Activated CD8-positive, alpha-beta memory T cell treated with anti-CD3 and anti-CD28 coated beads, Interleukin-2, amount 10 ng/mL, durations not matched to agents 7 days and 5 days (primary cell): ENCODE measurements around the gene MPV17L. TPM values are rescaled to one million over a fixed set of nuclear protein-coding genes. Genes with fewer than 3 reads are reported as not detected.
"Not testable (repeated sequence)": the region's sequence is repeated elsewhere in the genome, so short reads cannot be mapped to it uniquely, and the experiment has no call there.

Source experiments
- ATAC-seq: fragments of 150-1000 bp; cut with Tn5 transposase; one replicate; pipeline ENCODE4 v1.10.0; 2021; ENCODE audit warnings: moderate library complexity
- CTCF ChIA-PET: fragments of 350-600 bp; sonication (Branson Sonifier 250); formaldehyde crosslinking; loops from one replicate; lab custom pipeline; 2021; ENCODE audit warnings: antibody characterized with exemption; lab: Charles Lee
- DNase-seq: peaks from one replicate; pipeline ENCODE4 v3.0.0-alpha.2; 2020
- H3K27ac Mint-ChIP-seq: one replicate; pipeline ENCODE4 v1.8.0; 2021; ENCODE audit warnings: mild to moderate bottlenecking, mixed read lengths
- H3K27me3 Mint-ChIP-seq: one replicate; pipeline ENCODE4 v1.8.0; 2021; ENCODE audit warnings: mixed read lengths
- H3K36me3 Mint-ChIP-seq: one replicate; pipeline ENCODE4 v1.8.0; 2021; ENCODE audit warnings: mild to moderate bottlenecking, mixed read lengths
- H3K4me1 Mint-ChIP-seq: one replicate; pipeline ENCODE4 v1.8.0; 2021; ENCODE audit warnings: mixed read lengths
- H3K4me3 Mint-ChIP-seq: one replicate; pipeline ENCODE4 v1.8.0; 2021; ENCODE audit warnings: mild to moderate bottlenecking, moderate library complexity, mixed read lengths
- H3K9me3 Mint-ChIP-seq: one replicate; pipeline ENCODE4 v1.8.0; 2022; ENCODE audit warnings: low read depth, mixed read lengths
- total RNA-seq, 2 experiments: library from RNA; stranded (reverse); gene quantifications; one replicate each; pipeline ENCODE4 v1.2.3, GENCODE V29; 2021

The MPV17L gene
- total RNA-seq, 2 experiments from 2014 or later: 0.26 TPM; not detected in 1

DNA sequence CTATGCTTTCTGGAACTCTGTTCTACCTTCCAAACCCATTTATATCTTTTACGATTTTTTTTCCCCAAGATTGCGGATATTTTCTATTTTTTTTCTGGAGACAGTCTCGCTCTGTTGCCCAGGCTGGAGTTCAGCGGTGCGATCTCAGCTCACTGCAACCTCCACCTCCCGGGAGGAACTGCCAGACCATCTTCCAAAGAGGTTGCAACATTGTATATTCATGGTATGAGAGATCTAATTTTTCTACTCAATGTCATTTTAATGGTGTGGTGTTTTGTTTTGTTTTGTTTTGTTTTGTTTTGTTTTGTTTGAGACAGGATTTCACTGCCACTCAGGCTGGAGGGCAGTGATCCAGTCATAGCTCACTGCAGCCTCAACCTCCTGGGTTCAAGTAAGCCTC, 30.3 kb downstream of the MPV17L start:
- no peak for ATAC-seq
- H3K9me3 Mint-ChIP-seq: no peaks in the 10 kb centered on the region
- no peaks in the 10 kb centered on the region for H3K36me3 Mint-ChIP-seq
- H3K27ac Mint-ChIP-seq: no peak overlapping the region
- peaks cover 3% of the 10 kb centered on the region for H3K4me1 Mint-ChIP-seq
- DNase-seq: no peak
- peaks cover 6% of the 10 kb centered on the region for H3K27me3 Mint-ChIP-seq
- no peak overlapping the region for H3K4me3 Mint-ChIP-seq
- CTCF ChIA-PET: interaction anchor here (1.1 to 1.5 kb wide), 3 partner anchors 9 to 216 kb away, joined by 3 to 4 read pairs (median 3); partner anchors contain the start of genes BMERB1 and MARF1

DNA sequence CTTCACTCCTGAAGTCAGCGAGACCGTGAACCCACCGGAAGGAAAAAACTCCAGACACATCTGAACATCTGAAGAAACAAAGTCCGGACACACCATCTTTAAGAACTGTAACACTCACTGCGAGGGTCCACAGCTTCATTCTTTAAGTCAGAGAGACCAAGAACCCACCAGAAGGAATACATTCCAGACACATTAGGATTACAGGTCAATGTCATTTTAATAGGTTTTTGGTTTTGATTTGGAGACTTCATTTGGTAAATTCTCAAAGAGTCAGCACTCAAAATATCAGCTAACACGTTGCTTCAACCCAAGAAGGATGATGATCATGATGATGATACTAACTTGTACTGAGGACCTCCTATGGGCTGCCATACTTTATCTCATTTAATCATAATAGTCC, 31.2 kb downstream of the MPV17L start:
- Mint-ChIP-seq H3K27ac (no peak overlapping the region), H3K4me3 (no peak overlapping the region)

DNA sequence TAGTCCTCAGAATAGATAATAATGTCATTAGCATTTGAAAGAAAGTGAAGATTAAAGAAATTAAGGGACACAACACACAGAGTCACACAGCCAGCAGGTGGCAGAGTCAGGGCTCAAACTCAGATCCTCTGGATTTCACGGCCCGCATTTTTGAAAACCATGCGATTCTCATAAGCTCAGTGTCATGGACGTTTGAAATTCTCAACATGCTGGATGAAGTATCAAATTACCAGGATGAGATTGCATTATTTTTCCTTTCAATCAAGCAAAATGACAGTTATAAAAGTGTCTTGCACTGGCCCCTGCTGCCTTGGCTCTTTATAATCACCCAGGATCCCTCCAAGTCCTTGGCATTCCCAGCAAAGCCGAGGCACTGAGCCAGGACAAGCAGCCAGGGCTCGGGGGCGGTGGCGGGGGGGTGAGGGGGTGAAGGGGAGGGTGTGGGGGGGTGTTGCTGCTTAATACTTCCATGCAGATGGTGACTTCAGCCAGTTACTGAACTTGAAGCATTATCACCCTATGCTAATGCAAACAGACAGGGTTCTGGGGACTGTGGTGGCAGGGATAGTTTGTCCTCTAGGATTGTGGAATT, 32.2 kb downstream of the MPV17L start:
- H3K4me3 Mint-ChIP-seq: no peak overlapping the region
- CTCF ChIA-PET: interaction anchor here (0.6 to 1.5 kb wide), 4 partner anchors 82 to 276 kb away, joined by 3 to 6 read pairs (median 4); partner anchors contain the start of gene MARF1
- H3K9me3 Mint-ChIP-seq: no peaks in the 10 kb centered on the region
- ATAC-seq: peak; percentile 53
- H3K4me1 Mint-ChIP-seq: peaks cover 3% of the 10 kb centered on the region
- peaks cover 3% of the 10 kb centered on the region for H3K27me3 Mint-ChIP-seq
- DNase-seq: peak; percentile 63
- H3K36me3 Mint-ChIP-seq: no peaks in the 10 kb centered on the region
- no peak overlapping the region for H3K27ac Mint-ChIP-seq

More for the DNA sequence above, 31.2 kb downstream of the MPV17L start:
- no peaks in the 10 kb centered on the region for H3K36me3 Mint-ChIP-seq
- ATAC-seq: no peak
- CTCF ChIA-PET: interaction anchor here (0.6 to 1.5 kb wide), 4 partner anchors 17 to 216 kb away, joined by 3 to 6 read pairs (median 4); partner anchors contain the start of gene MARF1
- peaks cover 3% of the 10 kb centered on the region for H3K4me1 Mint-ChIP-seq
- H3K27me3 Mint-ChIP-seq: peaks cover 3% of the 10 kb centered on the region
- no peak for DNase-seq
- no peaks in the 10 kb centered on the region for H3K9me3 Mint-ChIP-seq

DNA sequence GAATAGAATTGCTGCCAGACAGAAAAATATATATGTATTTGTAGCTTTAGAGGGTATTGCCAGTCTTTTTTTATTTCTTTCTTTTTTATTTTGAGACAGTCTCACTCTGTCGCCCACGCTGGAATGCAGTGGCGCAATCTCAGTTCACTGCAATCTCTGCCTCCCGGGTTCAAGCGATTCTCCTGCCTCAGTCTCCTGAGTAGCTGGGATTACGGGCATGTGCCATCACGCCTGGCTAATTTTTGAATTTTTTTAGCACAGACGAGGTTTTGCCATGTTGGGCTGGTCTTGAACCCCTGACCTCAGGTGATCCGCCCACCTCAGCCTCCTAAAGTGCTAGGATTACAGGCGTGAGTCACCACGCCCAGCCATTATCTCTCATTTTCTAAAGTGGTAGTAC, 35.3 kb downstream of the MPV17L start:
- H3K27ac Mint-ChIP-seq, H3K9me3 Mint-ChIP-seq, ATAC-seq, CTCF ChIA-PET, H3K36me3 Mint-ChIP-seq, DNase-seq, H3K4me3 Mint-ChIP-seq: not testable (repeated sequence)
- Mint-ChIP-seq H3K4me1 (peaks cover 16% of the 10 kb centered on the region), H3K27me3 (peaks cover 20% of the 10 kb centered on the region)

DNA sequence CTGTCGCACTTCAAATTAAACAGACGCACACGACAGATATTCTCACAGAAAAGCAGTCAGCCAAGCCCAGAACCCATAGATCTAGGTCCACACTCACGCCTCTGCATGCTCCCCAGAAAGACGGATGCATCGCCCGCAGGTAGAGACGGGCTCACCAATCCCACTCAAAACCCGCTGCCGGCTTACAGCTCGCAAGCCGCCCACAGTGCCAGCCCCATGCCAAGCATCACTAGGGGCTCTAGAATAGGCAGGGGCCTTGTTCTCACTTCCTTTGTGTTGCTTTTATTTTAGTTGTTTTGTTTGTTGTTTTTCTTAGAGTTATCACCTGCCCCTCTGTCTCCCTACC, 38.5 kb downstream of the MPV17L start:
- CTCF ChIA-PET: interaction anchor here (1.3 kb wide), 1 partner anchor 8 kb away, joined by 3 read pairs; no protein-coding TSS in a partner anchor
- no peaks in the 10 kb centered on the region for H3K9me3 Mint-ChIP-seq
- H3K36me3 Mint-ChIP-seq: no peaks in the 10 kb centered on the region
- peaks cover 24% of the 10 kb centered on the region for H3K27me3 Mint-ChIP-seq
- H3K4me3 Mint-ChIP-seq: peak overlapping the region; percentile 75
- DNase-seq: no peak
- peaks cover 13% of the 10 kb centered on the region for H3K4me1 Mint-ChIP-seq
- H3K27ac Mint-ChIP-seq: no peak overlapping the region
- ATAC-seq: peak; percentile 17

DNA sequence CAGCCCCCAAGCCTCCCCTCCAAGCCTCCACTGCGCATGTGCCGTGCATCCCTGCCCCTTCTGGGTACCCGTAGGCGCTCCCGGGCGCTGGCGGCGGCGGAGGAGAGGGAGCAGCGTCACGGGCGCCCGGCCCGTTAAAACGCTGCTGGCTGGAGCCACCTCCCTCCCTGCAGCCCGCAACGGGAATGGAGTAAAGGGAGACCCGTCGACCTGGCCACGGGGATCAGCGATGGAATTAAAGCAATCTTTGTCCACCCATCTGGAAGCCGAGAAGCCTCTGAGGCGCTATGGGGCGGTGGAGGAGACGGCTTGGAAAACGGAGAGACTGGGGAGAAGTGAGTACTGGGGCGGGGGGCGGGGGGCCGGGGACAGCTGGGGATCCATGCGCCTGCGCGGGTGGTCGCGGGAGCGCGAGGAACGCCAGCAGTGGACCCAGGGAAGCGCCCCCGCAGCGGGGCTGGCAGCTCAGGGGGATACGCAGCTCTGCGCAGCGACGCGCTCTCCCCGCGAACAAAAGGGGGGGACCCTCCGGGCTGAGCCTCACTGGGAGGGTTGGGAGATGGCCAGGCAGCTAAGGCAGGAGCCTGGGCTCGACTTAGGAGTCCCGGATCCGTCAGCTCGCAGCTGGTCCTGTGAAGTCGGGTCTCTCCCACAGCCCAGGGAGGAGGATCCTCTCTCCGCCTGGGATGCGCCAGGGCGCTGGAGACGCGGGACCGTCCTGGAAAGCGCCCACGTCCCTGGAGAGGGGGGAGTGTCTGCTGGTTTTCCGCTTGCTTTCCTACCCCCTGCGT, 39.1 kb downstream of the MPV17L start, which contains the start of gene BMERB1:
TSS of gene BMERB1 (plus strand) at position 164 of the 791 bp plus-strand sequence. CDS start at position 230, 66 bp downstream.
- Mint-ChIP-seq H3K27me3 (peaks cover 25% of the 10 kb centered on the region), H3K4me1 (peaks cover 13% of the 10 kb centered on the region), H3K4me3 (peak within 1 kb of the TSS; percentile 75), H3K9me3 (no peaks in the 10 kb centered on the region), H3K27ac (no peak within 1 kb of the TSS), H3K36me3 (no peaks in the 10 kb centered on the region)
- ATAC-seq (peak; percentile 90), DNase-seq (peak; percentile 70)
- CTCF ChIA-PET: interaction anchor here (1.3 kb wide), 1 partner anchor 9 kb away, joined by 3 read pairs; no protein-coding TSS in a partner anchor

DNA sequence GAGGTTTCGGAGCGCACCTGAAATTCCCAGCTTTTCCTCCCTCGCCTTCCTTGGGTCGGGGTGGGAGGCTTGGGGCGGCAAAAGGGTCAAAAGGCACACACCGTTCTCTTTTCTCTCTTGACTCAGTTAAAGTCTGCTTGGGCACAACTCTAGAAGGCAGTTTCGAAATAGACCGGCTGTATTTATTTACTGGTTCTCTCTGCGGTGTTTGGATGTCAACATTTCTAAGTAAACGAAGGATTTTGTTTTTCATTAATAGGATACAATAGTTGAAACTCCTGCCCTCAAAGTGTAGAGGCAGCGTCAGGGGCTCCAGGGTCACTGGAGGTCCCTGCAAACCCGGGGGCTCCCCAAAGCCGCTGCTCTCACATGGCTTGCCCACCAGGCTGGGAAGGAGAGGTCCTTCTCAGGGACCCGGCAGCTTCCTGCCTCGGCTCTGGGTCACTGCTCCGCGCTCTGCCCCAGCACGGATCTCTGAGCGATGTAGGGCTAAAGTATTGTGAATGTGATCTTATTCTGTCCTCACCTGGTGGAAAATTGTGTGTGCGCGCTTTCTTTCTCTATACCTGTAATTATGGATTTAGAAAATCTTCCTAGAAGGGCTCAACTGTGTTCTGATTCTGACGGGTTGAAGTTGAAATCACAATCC, 39.8 kb downstream of the MPV17L start:
- Mint-ChIP-seq H3K4me3 (peak overlapping the region; percentile 75), H3K36me3 (no peaks in the 10 kb centered on the region), H3K9me3 (no peaks in the 10 kb centered on the region), H3K27me3 (peaks cover 27% of the 10 kb centered on the region), H3K4me1 (peaks cover 13% of the 10 kb centered on the region), H3K27ac (no peak overlapping the region)
- ATAC-seq (no peak), DNase-seq (no peak)
- CTCF ChIA-PET: interaction anchor here (0.6 to 1.3 kb wide), 3 partner anchors 10 to 454 kb away, joined by 3 read pairs; no protein-coding TSS in a partner anchor

DNA sequence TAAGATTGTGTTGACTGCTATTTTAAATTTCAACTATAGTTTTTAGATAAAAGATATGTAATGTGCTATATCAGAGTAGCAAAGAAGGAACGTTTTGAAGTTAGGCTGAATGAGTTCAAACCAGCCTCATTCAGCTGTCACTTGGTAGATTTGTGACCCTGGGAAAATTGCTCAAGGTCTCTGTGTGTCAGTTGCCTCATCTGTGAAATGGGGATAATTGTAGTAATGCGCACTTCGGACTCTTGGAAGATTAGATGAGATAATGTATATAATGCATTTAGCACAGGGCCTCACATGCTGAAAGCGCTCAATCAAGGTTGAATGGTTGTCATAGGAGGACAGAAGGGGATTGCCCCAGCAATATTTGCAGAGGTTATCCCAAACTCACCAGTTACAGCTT, 43.5 kb downstream of the MPV17L start:
- ATAC-seq: no peak
- CTCF ChIA-PET: no interaction called here
- no peak for DNase-seq
- Mint-ChIP-seq H3K27ac (no peak overlapping the region), H3K9me3 (no peaks in the 10 kb centered on the region), H3K4me3 (no peak overlapping the region), H3K4me1 (peaks cover 10% of the 10 kb centered on the region), H3K27me3 (peaks cover 21% of the 10 kb centered on the region), H3K36me3 (no peaks in the 10 kb centered on the region)

DNA sequence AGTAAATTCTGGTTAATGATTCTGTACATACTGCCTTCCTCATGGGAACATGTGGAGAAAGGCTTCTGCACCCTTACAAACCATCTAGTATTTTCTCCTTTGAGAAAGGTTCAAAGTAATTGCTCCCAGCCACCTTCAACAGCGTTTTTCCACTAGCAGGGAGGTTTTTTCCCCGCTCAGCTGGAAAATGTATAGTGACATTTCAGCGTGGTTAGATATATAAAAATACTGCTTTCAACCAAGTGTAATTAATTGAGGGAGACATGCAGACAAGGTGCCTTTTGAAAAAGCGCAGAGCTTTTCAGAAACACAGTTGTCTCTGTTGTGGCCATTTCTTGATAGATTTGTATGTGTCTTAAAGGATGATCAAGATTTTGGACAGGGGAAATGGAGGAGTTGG, 44.0 kb downstream of the MPV17L start:
- ATAC-seq: no peak
- peaks cover 19% of the 10 kb centered on the region for H3K27me3 Mint-ChIP-seq

DNA sequence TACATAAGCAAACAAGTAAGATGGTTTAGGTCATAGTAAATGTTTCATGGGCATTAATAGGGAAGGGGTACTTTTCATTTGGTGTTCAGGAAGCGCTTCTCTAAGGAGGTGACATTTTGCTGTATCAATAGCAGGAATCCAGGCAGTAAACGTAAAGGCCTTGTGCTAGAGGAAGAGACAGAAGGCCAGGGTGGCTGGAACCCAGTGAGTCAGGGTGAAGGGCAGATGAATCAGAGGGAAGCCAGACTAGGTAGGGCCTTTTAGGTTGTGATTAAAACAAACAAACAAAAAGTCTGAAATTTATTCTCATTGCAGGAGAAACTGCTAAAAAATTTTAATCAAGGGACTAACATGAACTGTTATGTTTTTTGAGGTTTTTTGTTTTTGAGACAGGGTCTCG, 45.3 kb downstream of the MPV17L start:
- peaks cover 8% of the 10 kb centered on the region for H3K27me3 Mint-ChIP-seq
- H3K4me1 Mint-ChIP-seq: peaks cover under 1% of the 10 kb centered on the region
- ATAC-seq (no peak), DNase-seq (no peak)
- H3K27ac Mint-ChIP-seq: no peak overlapping the region
- no peaks in the 10 kb centered on the region for H3K9me3 Mint-ChIP-seq
- H3K4me3 Mint-ChIP-seq: no peak overlapping the region
- peaks cover 2% of the 10 kb centered on the region for H3K36me3 Mint-ChIP-seq
- CTCF ChIA-PET: no interaction called here

More for the DNA sequence above, 44.0 kb downstream of the MPV17L start:
- peaks cover 8% of the 10 kb centered on the region for H3K4me1 Mint-ChIP-seq
- no peaks in the 10 kb centered on the region for H3K9me3 Mint-ChIP-seq
- DNase-seq: no peak
- no peak overlapping the region for H3K4me3 Mint-ChIP-seq
- no peak overlapping the region for H3K27ac Mint-ChIP-seq
- no peaks in the 10 kb centered on the region for H3K36me3 Mint-ChIP-seq
- CTCF ChIA-PET: no interaction called here

DNA sequence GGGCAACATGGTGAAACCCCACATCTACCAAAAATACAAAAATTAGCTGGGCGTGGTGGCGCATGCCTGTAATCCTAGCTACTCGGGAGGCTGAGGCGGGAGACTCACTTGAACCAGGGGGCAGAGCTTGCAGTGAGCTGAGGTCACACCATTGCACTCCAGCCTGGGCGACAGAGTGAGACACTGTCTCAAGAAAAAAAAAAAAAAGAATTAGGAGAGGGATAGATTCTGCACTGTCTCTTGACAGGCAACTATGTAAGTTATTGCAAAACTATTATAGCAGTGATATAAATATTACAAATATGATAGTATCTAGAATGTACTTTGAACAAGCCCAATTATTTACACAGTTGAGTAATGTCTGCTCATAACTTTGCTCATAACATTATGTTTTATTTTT, 46.6 kb downstream of the MPV17L start:
- H3K27me3 Mint-ChIP-seq, H3K36me3 Mint-ChIP-seq: not testable (repeated sequence)

DNA sequence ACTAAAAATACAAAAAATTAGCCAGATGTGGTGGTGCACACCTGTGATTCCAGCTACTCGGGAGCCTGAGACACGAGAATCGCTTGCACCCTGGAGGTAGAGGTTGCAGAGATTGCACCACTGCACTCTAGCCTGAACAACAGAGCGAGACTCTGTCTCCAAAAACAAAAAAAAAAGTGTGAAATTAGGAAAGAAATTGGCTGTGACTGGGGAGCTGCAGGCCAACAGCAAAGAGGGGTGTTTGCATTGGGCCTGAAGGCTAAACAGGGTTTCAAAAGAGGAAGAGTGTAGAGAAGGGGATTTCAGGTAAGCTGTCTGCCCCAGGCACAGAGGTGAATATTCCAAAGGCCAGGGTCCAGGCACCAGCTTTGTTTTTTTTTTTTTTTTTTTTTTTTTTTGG, 48.2 kb downstream of the MPV17L start:
- ATAC-seq (no peak), DNase-seq (no peak)
- H3K4me1 Mint-ChIP-seq: no peaks in the 10 kb centered on the region
- no peak overlapping the region for H3K4me3 Mint-ChIP-seq
- H3K9me3 Mint-ChIP-seq: no peaks in the 10 kb centered on the region
- H3K36me3 Mint-ChIP-seq: peaks cover 2% of the 10 kb centered on the region
- CTCF ChIA-PET: interaction anchor here (1.0 kb wide), 1 partner anchor 18 kb away, joined by 3 read pairs; no protein-coding TSS in a partner anchor
- no peak overlapping the region for H3K27ac Mint-ChIP-seq
- peaks cover 3% of the 10 kb centered on the region for H3K27me3 Mint-ChIP-seq

More for the DNA sequence above, 46.6 kb downstream of the MPV17L start:
- H3K4me1 Mint-ChIP-seq, H3K27ac Mint-ChIP-seq, ATAC-seq, H3K4me3 Mint-ChIP-seq, DNase-seq, CTCF ChIA-PET, H3K9me3 Mint-ChIP-seq: not testable (repeated sequence)

DNA sequence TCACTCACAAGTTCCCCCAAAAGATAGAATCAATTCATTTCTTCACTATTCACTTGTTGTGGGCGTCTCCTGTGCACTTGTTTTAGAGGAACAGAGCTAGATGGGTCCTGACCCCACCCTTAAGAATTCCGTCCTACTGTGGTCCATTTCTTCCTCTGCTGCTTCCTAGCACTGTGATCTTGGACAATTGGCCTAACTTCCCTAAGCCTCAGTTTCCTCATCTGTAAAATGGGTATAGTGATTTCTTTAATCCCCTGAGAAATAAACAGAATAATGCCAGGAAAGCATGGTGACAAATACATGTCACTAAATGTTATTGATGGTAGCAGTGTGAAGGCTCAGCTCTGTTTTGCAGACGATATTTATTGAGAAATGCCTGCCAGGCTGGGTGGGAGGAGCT, 48.7 kb downstream of the MPV17L start:
- CTCF ChIA-PET: interaction anchor here (1.0 kb wide), 1 partner anchor 18 kb away, joined by 3 read pairs; no protein-coding TSS in a partner anchor
- H3K9me3 Mint-ChIP-seq: no peaks in the 10 kb centered on the region
- peaks cover 3% of the 10 kb centered on the region for H3K27me3 Mint-ChIP-seq
- ATAC-seq (no peak), DNase-seq (no peak)
- peaks cover 2% of the 10 kb centered on the region for H3K36me3 Mint-ChIP-seq
- H3K27ac Mint-ChIP-seq: no peak overlapping the region
- H3K4me3 Mint-ChIP-seq: no peak overlapping the region
- H3K4me1 Mint-ChIP-seq: no peaks in the 10 kb centered on the region
